AG04450 (cell line): Measurements from ENCODE around the gene ATOH1. TPM values are rescaled to one million over a fixed set of nuclear protein-coding genes. Genes with fewer than 3 reads are reported as not detected.
A peak's percentile ranks its signal among the peaks of the same experiment; 100 is the strongest.

Experiments
- CTCF ChIA-PET: fragments of 300-600, 350-600 bp; formaldehyde crosslinking; extraction: SDS; loops from one replicate; lab custom pipeline; 2022; ENCODE audit warnings: antibody characterized with exemption, inconsistent platforms; lab: Charles Lee
- POLR2A ChIA-PET: fragments of 350-600 bp; formaldehyde crosslinking; extraction: SDS; loops from one replicate; lab custom pipeline; 2021; ENCODE audit warnings: antibody characterized with exemption, inconsistent platforms; lab: Yijun Ruan, JAX
- DNase-seq: peaks from one replicate; pipeline ENCODE4 v3.0.0-alpha.2; 2011; ENCODE audit warnings: low read depth, low spot score
- H3K27ac ChIP-seq: one replicate; pipeline ENCODE4 v1.5.1; 2012; ENCODE audit warnings: low read depth, low read length, control low read depth
- H3K27me3 ChIP-seq: one replicate; pipeline ENCODE4 v1.6.0; 2012; ENCODE audit warnings: low read length; ENCODE audit not compliant: control insufficient read depth, insufficient read depth
- H3K4me3 ChIP-seq: 2 replicates; pipeline ENCODE4 v1.5.1; 2011; ENCODE audit warnings: mild to moderate bottlenecking, low read depth, low read length, control low read depth
- H3K9me3 ChIP-seq: 2 replicates; pipeline ENCODE4 v1.5.1; 2012; ENCODE audit warnings: low read length; ENCODE audit not compliant: control insufficient read depth, insufficient read depth
- polyA plus RNA-seq: library from polyadenylated mRNA; depleted of rRNA; stranded (reverse); fragments of >200 nt; gene quantifications from 2 replicates; pipeline ENCODE4 v1.2.3, GENCODE V29; 2011
- TF ChIP-seq, protein P1 (sequence below): IDR thresholded peaks from 2 replicates; pipeline ENCODE4 v1.5.1; 2011; ENCODE audit warnings: low read depth, low read length, control low read depth, inconsistent platforms

Gene ATOH1
- polyA plus RNA-seq, 1 experiment: not detected

- TF ChIP-seq, protein P1, sequence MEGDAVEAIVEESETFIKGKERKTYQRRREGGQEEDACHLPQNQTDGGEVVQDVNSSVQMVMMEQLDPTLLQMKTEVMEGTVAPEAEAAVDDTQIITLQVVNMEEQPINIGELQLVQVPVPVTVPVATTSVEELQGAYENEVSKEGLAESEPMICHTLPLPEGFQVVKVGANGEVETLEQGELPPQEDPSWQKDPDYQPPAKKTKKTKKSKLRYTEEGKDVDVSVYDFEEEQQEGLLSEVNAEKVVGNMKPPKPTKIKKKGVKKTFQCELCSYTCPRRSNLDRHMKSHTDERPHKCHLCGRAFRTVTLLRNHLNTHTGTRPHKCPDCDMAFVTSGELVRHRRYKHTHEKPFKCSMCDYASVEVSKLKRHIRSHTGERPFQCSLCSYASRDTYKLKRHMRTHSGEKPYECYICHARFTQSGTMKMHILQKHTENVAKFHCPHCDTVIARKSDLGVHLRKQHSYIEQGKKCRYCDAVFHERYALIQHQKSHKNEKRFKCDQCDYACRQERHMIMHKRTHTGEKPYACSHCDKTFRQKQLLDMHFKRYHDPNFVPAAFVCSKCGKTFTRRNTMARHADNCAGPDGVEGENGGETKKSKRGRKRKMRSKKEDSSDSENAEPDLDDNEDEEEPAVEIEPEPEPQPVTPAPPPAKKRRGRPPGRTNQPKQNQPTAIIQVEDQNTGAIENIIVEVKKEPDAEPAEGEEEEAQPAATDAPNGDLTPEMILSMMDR: no peak
- no peak overlapping the region for H3K27ac ChIP-seq
- no peak for DNase-seq
- H3K27me3 ChIP-seq: peaks cover 72% of the 10 kb centered on the region
- ChIA-PET CTCF (interaction anchor here (0.6 kb wide), 1 partner anchor 586 kb away, joined by 4 read pairs; no protein-coding TSS in a partner anchor), POLR2A (no interaction called here)
- peak overlapping the region; percentile 45 for H3K4me3 ChIP-seq
- H3K9me3 ChIP-seq: peaks cover 3% of the 10 kb centered on the region; the same call in 1 of the 2 replicates
Observed at GRCh38 chr4:93828995-93829819, 654 bp downstream of the ATOH1 start.

- TF ChIP-seq, protein P1: no peak
- CTCF ChIA-PET: interaction anchor here (0.6 kb wide), 1 partner anchor 561 kb away, joined by 3 read pairs; no protein-coding TSS in a partner anchor
- Histone ChIP-seq H3K27ac (no peak overlapping the region), H3K9me3 (peaks cover 10% of the 10 kb centered on the region), H3K4me3 (no peak overlapping the region), H3K27me3 (peaks cover 79% of the 10 kb centered on the region)
- no peak for DNase-seq
- POLR2A ChIA-PET: no interaction called here
Observed at GRCh38 chr4:93829820-93830687, 1.5 kb downstream of the ATOH1 start.

DNA sequence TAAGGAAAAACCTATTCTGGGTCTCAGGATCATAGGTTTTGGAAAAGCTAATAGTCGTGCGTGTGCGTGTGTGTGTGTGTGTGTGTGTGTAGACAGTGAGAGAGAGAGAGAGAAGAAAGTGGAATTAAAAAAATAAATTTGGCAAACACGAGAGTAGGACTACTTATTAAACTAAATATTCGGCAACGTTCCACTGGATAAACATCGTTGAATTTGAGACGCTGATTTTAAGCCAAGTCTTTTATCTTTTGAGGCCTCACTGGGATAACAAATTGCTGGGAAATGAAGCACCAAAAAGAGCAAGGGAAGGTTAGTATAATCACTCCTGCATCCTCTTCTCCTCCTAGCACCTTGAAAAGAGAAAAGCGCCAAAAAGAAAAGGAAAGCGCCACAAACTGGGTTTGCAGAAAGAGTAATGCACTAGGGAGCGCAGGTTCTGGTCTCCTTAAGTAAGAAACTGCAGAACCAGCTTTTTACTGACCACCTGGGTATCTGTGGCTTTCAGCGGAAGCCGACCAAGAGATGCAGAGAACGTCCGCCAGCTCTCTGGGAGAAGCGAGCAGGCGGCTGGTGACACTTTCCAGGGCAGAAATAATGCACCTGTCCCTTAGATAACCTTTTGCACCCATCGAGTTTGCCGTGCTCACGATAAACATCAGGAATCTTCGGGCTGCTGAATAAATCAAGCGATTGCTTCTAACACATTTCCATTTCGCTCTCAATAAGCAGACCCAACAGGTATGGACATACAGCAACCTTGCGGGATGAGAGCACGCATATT lies 3.4 kb downstream of the ATOH1 start:
- DNase-seq: no peak
- TF ChIP-seq, protein P1: no peak
- CTCF ChIA-PET: no interaction called here
- Histone ChIP-seq H3K27ac (no peak overlapping the region), H3K4me3 (no peak overlapping the region), H3K27me3 (peaks cover 70% of the 10 kb centered on the region), H3K9me3 (peaks cover 10% of the 10 kb centered on the region)
- POLR2A ChIA-PET: interaction anchor here (0.6 kb wide), 1 partner anchor 1324 kb away, joined by 3 read pairs; no protein-coding TSS in a partner anchor

- Histone ChIP-seq H3K27me3 (peaks cover 46% of the 10 kb centered on the region), H3K4me3 (no peak overlapping the region), H3K9me3 (peaks cover 10% of the 10 kb centered on the region), H3K27ac (no peak overlapping the region)
- DNase-seq: no peak
- TF ChIP-seq, protein P1: no peak
- CTCF ChIA-PET: no interaction called here
- POLR2A ChIA-PET: no interaction called here
Observed at GRCh38 chr4:93834249-93835066, 5.9 kb downstream of the ATOH1 start.
